H9 (cell line): ENCODE measurements around the gene EDA. TPM values are rescaled to one million over a fixed set of nuclear protein-coding genes. Genes with fewer than 3 reads are reported as not detected.
A peak's percentile ranks its signal among the peaks of the same experiment; 100 is the strongest.

Source experiments
- DNase-seq: peaks from one replicate; pipeline ENCODE4 v3.0.0-alpha.2; 2017
- H2AFZ ChIP-seq: one replicate; pipeline ENCODE4 v1.6.1; 2013; ENCODE audit warnings: mild to moderate bottlenecking, low read length, control low read depth, moderate library complexity
- H2AK5ac ChIP-seq: 2 replicates; pipeline ENCODE4 v1.6.1; 2013; ENCODE audit warnings: low read length, control low read depth, mixed read lengths; ENCODE audit not compliant: insufficient read length
- H2BK120ac ChIP-seq: one replicate; pipeline ENCODE4 v1.6.1; 2013; ENCODE audit warnings: low read depth, mild to moderate bottlenecking, low read length, control low read depth, inconsistent platforms; ENCODE audit not compliant: poor library complexity, severe bottlenecking
- H2BK12ac ChIP-seq: 2 replicates; pipeline ENCODE4 v1.6.1; 2013; ENCODE audit warnings: low read length, control low read depth, mixed read lengths, low read depth; ENCODE audit not compliant: insufficient read length
- H2BK15ac ChIP-seq: 2 replicates; pipeline ENCODE4 v1.6.1; 2013; ENCODE audit warnings: low read depth, low read length, control low read depth
- H2BK20ac ChIP-seq: one replicate; pipeline ENCODE4 v1.6.1; 2013; ENCODE audit warnings: low read depth, mild to moderate bottlenecking, low read length, control low read depth, inconsistent platforms; ENCODE audit not compliant: poor library complexity, severe bottlenecking
- H2BK5ac ChIP-seq: 2 replicates; pipeline ENCODE4 v1.6.1; 2013; ENCODE audit warnings: low read length, control low read depth, mixed read lengths; ENCODE audit not compliant: insufficient read length
- H3K14ac ChIP-seq: 2 replicates; pipeline ENCODE4 v1.6.1; 2013; ENCODE audit warnings: low read length, control low read depth; ENCODE audit not compliant: insufficient read depth
- H3K18ac ChIP-seq: 2 replicates; pipeline ENCODE4 v1.6.1; 2013; ENCODE audit warnings: low read depth, mild to moderate bottlenecking, mixed read lengths, low read length, control low read depth; ENCODE audit not compliant: insufficient read length
- H3K23ac ChIP-seq: 2 replicates; pipeline ENCODE4 v1.6.1; 2013; ENCODE audit warnings: low read length, control low read depth, mixed read lengths, low read depth; ENCODE audit not compliant: insufficient read length
- H3K23me2 ChIP-seq: 2 replicates; pipeline ENCODE4 v1.6.1; 2013; ENCODE audit warnings: low read depth, mild to moderate bottlenecking, mixed read lengths, low read length, control low read depth; ENCODE audit not compliant: insufficient read length, poor library complexity, severe bottlenecking
- H3K27ac ChIP-seq: 2 replicates; pipeline ENCODE4 v1.5.1; 2013; ENCODE audit warnings: low read length, control low read depth, mixed read lengths, low read depth; ENCODE audit not compliant: insufficient read length
- H3K27me3 ChIP-seq: 2 replicates; pipeline ENCODE4 v1.6.1; 2013; ENCODE audit warnings: low read length, control low read depth, inconsistent platforms; ENCODE audit not compliant: insufficient read depth
- H3K4ac ChIP-seq: 2 replicates; pipeline ENCODE4 v1.6.1; 2013; ENCODE audit warnings: low read depth, mild to moderate bottlenecking, control low read depth, inconsistent platforms, low read length, moderate library complexity
- H3K4me1 ChIP-seq: 2 replicates; pipeline ENCODE4 v1.6.1; 2013; ENCODE audit warnings: low read length, control low read depth, inconsistent platforms; ENCODE audit not compliant: insufficient read depth
- H3K4me2 ChIP-seq: 2 replicates; pipeline ENCODE4 v1.6.1; 2013; ENCODE audit warnings: low read length, control low read depth, mixed read lengths; ENCODE audit not compliant: insufficient read length, insufficient read depth
- H3K56ac ChIP-seq: 2 replicates; pipeline ENCODE4 v1.6.1; 2013; ENCODE audit warnings: low read depth, mild to moderate bottlenecking, mixed read lengths, low read length, control low read depth; ENCODE audit not compliant: insufficient read length
- H3K79me1 ChIP-seq: 2 replicates; pipeline ENCODE4 v1.6.1; 2013; ENCODE audit warnings: low read depth, mild to moderate bottlenecking, moderate library complexity, low read length, control low read depth, inconsistent platforms; ENCODE audit not compliant: insufficient read depth, poor library complexity, severe bottlenecking
- H3K79me2 ChIP-seq: 2 replicates; pipeline ENCODE4 v1.6.1; 2013; ENCODE audit warnings: low read length, control low read depth, inconsistent platforms; ENCODE audit not compliant: insufficient read depth
- H3K9ac ChIP-seq: 2 replicates; pipeline ENCODE4 v1.6.1; 2013; ENCODE audit warnings: low read length, control low read depth, mixed read lengths; ENCODE audit not compliant: insufficient read length; ENCODE audit errors: extremely low read depth
- H3K9me3 ChIP-seq: one replicate; pipeline ENCODE4 v1.6.1; 2013; ENCODE audit warnings: low read depth, low read length, inconsistent platforms; ENCODE audit not compliant: control insufficient read depth
- H3T11ph ChIP-seq: one replicate; pipeline ENCODE4 v1.6.1; 2013; ENCODE audit warnings: mild to moderate bottlenecking, low read length, control low read depth, inconsistent platforms
- H4K20me1 ChIP-seq: one replicate; pipeline ENCODE4 v1.6.1; 2013; ENCODE audit not compliant: control insufficient read depth, insufficient read length, insufficient read depth
- H4K5ac ChIP-seq: 2 replicates; pipeline ENCODE4 v1.6.1; 2013; ENCODE audit warnings: low read depth, mild to moderate bottlenecking, mixed read lengths, low read length, control low read depth; ENCODE audit not compliant: insufficient read length
- H4K8ac ChIP-seq: replicated peaks from 2 replicates; pipeline ENCODE4 v1.6.1; 2013; ENCODE audit warnings: low read length, control low read depth, mixed read lengths, low read depth; ENCODE audit not compliant: insufficient read length
- H4K91ac ChIP-seq: 2 replicates; pipeline ENCODE4 v1.6.1; 2013; ENCODE audit warnings: low read depth, mild to moderate bottlenecking, moderate library complexity, mixed read lengths, low read length, control low read depth; ENCODE audit not compliant: insufficient read length
- H3K27ac Mint-ChIP-seq, 3 experiments: 2 replicates in 2 of 3; 3 replicates in 1 of 3; pipeline ENCODE4 v1.8.0; 2020 to 2021; ENCODE audit warnings: mixed read lengths in 3 of 3, mild to moderate bottlenecking in 1 of 3, moderate library complexity in 1 of 3
- H3K27me3 Mint-ChIP-seq: 2 replicates; pipeline ENCODE4 v1.8.0; 2021; ENCODE audit warnings: low read depth, mild to moderate bottlenecking, moderate library complexity, mixed read lengths
- H3K36me3 Mint-ChIP-seq, 3 experiments: 2 replicates in 2 of 3; 3 replicates in 1 of 3; pipeline ENCODE4 v1.8.0; 2020 to 2021; ENCODE audit warnings: low read depth in 3 of 3, mixed read lengths in 3 of 3; ENCODE audit not compliant: insufficient read depth in 1 of 3
- H3K4me1 Mint-ChIP-seq, 2 experiments: 2 replicates each; pipeline ENCODE4 v1.8.0; 2020; ENCODE audit warnings: mixed read lengths in 2 of 2
- H3K4me3 Mint-ChIP-seq, 2 experiments: 2 replicates in 1 of 2; 3 replicates in 1 of 2; pipeline ENCODE4 v1.8.0; 2020 to 2021; ENCODE audit warnings: mild to moderate bottlenecking in 2 of 2, mixed read lengths in 2 of 2, moderate library complexity in 1 of 2
- H3K9me3 Mint-ChIP-seq, 2 experiments: 2 replicates in 1 of 2; 3 replicates in 1 of 2; pipeline ENCODE4 v1.8.0; 2020; ENCODE audit warnings: mild to moderate bottlenecking in 2 of 2, mixed read lengths in 2 of 2, moderate library complexity in 1 of 2
- CTCF ChIP-seq: fragments of 200-600 bp; sonication (generic); conservative IDR thresholded peaks from 3 replicates; pipeline ENCODE4 v1.8.0; 2021; ENCODE audit warnings: antibody characterized with exemption, mild to moderate bottlenecking
- WGBS: extraction: QIAGEN DNeasy Blood & Tissue Kit; methylation state at CpG from one replicate; pipeline ENCODE4 v1.1.7; 2013; ENCODE audit warnings: missing lambda C conversion rate, low lambda C conversion rate, mixed read lengths; ENCODE audit not compliant: insufficient read length; ENCODE audit errors: extremely low coverage; 5-methylcytosine and 5-hydroxymethylcytosine counted together
- total RNA-seq: library from RNA; stranded (reverse); gene quantifications from 2 replicates; pipeline ENCODE4 v1.2.1, GENCODE V29; 2021

EDA gene
- total RNA-seq, 1 experiment from 2014 or later: 7.7 TPM

DNA sequence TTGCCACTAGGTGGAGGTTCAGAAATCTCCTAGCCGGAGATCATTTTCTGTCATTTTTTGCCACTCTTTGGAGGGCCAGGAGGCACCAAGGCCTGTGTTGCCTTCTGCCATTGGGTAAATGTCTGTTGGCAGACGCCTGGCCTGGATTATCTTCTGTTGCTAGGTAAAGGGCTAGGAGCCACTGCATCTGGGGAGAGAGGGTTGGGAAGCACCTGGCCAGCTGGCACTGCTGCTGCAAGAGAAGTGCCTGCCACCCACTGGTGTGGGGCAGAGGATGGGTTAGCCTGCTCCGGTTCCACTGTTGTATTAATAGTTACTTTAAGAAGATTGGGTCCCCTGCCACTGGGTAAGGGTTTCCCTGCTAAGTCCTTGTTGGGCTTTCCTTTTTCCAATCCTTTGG lies 375.8 kb downstream of the EDA start:
- Histone ChIP-seq H3K9ac (no peak overlapping the region), H3K4me1 (no peaks in the 10 kb centered on the region), H4K8ac (no peak overlapping the region), H2BK20ac (no peak overlapping the region), H2BK5ac (no peak overlapping the region), H3K9me3 (peaks cover 38% of the 10 kb centered on the region), H3K27me3 (no peaks in the 10 kb centered on the region), H2AFZ (no peak overlapping the region), H4K5ac (no peak overlapping the region), H4K91ac (no peak overlapping the region), H3K18ac (no peak overlapping the region), H3K23ac (no peak overlapping the region), H4K20me1 (no peaks in the 10 kb centered on the region), H2BK15ac (no peak overlapping the region), H3K27ac (no peak overlapping the region), H3K79me1 (no peaks in the 10 kb centered on the region), H2BK12ac (no peak overlapping the region), H3K4ac (no peak overlapping the region), H3K23me2 (no peaks in the 10 kb centered on the region), H3K56ac (no peak overlapping the region), H3K14ac (no peak overlapping the region), H2AK5ac (no peak overlapping the region), H3K4me2 (no peak overlapping the region), H3K79me2 (no peaks in the 10 kb centered on the region), H3T11ph (no peak overlapping the region), H2BK120ac (no peak overlapping the region)
- WGBS: no CpG with 5 or more reads among the region's 3 CpGs
- no peak for DNase-seq
- Mint-ChIP-seq H3K27ac (no peak overlapping the region), H3K4me1 (peaks cover 4 to 10% of the 10 kb centered on the region in 2 experiments; a peak in 2 of 4 replicates), H3K36me3 (peaks cover 2 to 4% (median 4%) of the 10 kb centered on the region in 3 experiments; a peak in 6 of 7 replicates), H3K9me3 (peaks cover 63 to 66% of the 10 kb centered on the region in 2 experiments), H3K4me3 (no peak overlapping the region), H3K27me3 (no peaks in the 10 kb centered on the region)
- TF ChIP-seq CTCF: peak; percentile 32; the same call in 1 of the 3 replicates
